Measurements from ENCODE around the gene NEUROD2. TPM values are rescaled to one million over a fixed set of nuclear protein-coding genes. Genes with fewer than 3 reads are reported as not detected.

NEUROD2 gene
- total RNA-seq, 2 experiments from 2014 or later, result not detected

DNA sequence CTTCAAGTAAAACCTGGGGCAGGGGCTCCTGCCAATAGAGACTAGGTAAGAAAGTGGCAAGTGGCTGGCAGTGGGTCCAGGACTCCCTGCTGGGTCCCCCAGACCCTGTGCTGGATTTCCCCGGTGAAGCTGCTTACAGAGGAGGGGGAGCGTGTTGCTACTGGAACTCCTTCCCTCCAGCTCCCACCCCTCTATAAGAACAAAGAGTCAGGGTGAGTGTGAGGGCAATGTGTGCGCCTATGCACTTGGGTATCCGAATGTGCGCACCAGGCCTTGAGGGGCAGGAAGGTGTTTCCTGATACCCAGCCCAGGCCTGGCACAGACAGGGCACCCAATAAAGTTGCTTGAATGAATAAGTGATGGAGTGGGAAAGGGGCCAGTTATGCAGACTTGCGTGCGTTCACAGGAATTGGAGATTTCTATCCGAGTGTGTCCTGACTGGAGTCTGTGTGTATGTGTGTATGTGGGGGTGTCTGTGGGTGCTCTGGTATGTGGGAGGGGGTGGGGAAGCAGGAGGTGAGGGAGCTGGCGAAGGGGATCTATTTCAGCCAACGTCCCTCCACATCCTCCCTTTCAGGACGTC is 11.7 kb downstream of the NEUROD2 start:
- H3K4me3 Mint-ChIP-seq, result no peak overlapping the region
- ChIA-PET POLR2A (no interaction called here), CTCF (no interaction called here)
- peaks cover 0 to 29% of the 10 kb centered on the region in 2 experiments for H3K9me3 ChIP-seq (ENCODE audit: control insufficient read depth in 1 of 2, insufficient read depth in 1 of 2, low read length in 2 of 2)
- no peak overlapping the region for H3K4me3 ChIP-seq (ENCODE audit: low read length)
- peaks cover 94% of the 10 kb centered on the region for H3K27me3 Mint-ChIP-seq
- DNase-seq (no peak), ATAC-seq (ENCODE audit: poor library complexity) (no peak)
- H3K4me1 ChIP-seq (ENCODE audit: insufficient read depth, low read length), result peaks cover 39% of the 10 kb centered on the region
- peaks cover 11% of the 10 kb centered on the region for H3K4me1 Mint-ChIP-seq (ENCODE audit: low read depth)
- H3K36me3 Mint-ChIP-seq (ENCODE audit: low read depth), result no peaks in the 10 kb centered on the region
- TF ChIP-seq, protein P1, sequence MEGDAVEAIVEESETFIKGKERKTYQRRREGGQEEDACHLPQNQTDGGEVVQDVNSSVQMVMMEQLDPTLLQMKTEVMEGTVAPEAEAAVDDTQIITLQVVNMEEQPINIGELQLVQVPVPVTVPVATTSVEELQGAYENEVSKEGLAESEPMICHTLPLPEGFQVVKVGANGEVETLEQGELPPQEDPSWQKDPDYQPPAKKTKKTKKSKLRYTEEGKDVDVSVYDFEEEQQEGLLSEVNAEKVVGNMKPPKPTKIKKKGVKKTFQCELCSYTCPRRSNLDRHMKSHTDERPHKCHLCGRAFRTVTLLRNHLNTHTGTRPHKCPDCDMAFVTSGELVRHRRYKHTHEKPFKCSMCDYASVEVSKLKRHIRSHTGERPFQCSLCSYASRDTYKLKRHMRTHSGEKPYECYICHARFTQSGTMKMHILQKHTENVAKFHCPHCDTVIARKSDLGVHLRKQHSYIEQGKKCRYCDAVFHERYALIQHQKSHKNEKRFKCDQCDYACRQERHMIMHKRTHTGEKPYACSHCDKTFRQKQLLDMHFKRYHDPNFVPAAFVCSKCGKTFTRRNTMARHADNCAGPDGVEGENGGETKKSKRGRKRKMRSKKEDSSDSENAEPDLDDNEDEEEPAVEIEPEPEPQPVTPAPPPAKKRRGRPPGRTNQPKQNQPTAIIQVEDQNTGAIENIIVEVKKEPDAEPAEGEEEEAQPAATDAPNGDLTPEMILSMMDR (IDR thresholded peaks at IDR 0.05), result no peak
- intact Hi-C loops (cut with DNase I, micrococcal nuclease), result no loop called here
- no peak overlapping the region for H3K27ac ChIP-seq (ENCODE audit: low read depth in 1 of 2, low read length in 2 of 2)
- H3K36me3 ChIP-seq (ENCODE audit: insufficient read depth, low read length), result no peaks in the 10 kb centered on the region
- no peak overlapping the region for H3K27ac Mint-ChIP-seq
- peaks cover 2% of the 10 kb centered on the region for H3K9me3 Mint-ChIP-seq
- peaks cover 82 to 83% of the 10 kb centered on the region in 2 experiments for H3K27me3 ChIP-seq (ENCODE audit: control insufficient read depth in 1 of 2, insufficient read depth in 2 of 2, low read length in 2 of 2)

DNA sequence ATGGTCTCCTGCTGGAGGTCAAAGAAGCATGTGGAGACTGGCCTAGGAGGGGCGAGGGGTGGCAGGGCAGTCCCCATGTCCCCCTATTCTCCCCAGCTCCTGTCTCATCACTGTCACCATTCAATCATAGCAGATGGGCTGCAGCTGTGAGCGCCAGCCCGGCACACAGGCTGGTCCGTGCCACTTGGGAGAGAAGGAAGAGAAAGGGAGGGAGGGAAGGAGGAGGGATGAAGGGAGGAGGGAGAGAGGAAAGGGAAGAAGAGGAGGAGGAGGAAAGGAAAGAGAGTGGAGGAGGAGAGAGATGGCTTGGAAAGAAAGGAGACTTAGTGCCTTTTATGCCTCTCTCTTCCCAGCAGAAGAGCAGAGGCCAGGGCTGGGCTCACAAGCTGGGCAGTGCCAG is 12.4 kb downstream of the NEUROD2 start:
- Mint-ChIP-seq H3K27me3 (peaks cover 94% of the 10 kb centered on the region), H3K27ac (no peak overlapping the region), H3K4me1 (ENCODE audit: low read depth) (peaks cover 11% of the 10 kb centered on the region), H3K36me3 (ENCODE audit: low read depth) (no peaks in the 10 kb centered on the region), H3K4me3 (no peak overlapping the region), H3K9me3 (peaks cover 2% of the 10 kb centered on the region)
- peaks cover 37% of the 10 kb centered on the region for H3K4me1 ChIP-seq (ENCODE audit: insufficient read depth, low read length)
- POLR2A ChIA-PET, result no interaction called here
- H3K27ac ChIP-seq (ENCODE audit: low read depth in 1 of 2, low read length in 2 of 2), result no peak overlapping the region
- no peaks in the 10 kb centered on the region for H3K36me3 ChIP-seq (ENCODE audit: insufficient read depth, low read length)
- CTCF ChIA-PET, result no interaction called here
- peaks cover 75 to 76% of the 10 kb centered on the region in 2 experiments for H3K27me3 ChIP-seq (ENCODE audit: control insufficient read depth in 1 of 2, insufficient read depth in 2 of 2, low read length in 2 of 2)
- TF ChIP-seq, protein P1 (IDR thresholded peaks at IDR 0.05), result no peak
- intact Hi-C loops (cut with DNase I, micrococcal nuclease), result no loop called here
- peaks cover 0 to 28% of the 10 kb centered on the region in 2 experiments for H3K9me3 ChIP-seq (ENCODE audit: control insufficient read depth in 1 of 2, insufficient read depth in 1 of 2, low read length in 2 of 2)
- H3K4me3 ChIP-seq (ENCODE audit: low read length), result no peak overlapping the region
- ATAC-seq (ENCODE audit: poor library complexity) (no peak), DNase-seq (no peak)

DNA sequence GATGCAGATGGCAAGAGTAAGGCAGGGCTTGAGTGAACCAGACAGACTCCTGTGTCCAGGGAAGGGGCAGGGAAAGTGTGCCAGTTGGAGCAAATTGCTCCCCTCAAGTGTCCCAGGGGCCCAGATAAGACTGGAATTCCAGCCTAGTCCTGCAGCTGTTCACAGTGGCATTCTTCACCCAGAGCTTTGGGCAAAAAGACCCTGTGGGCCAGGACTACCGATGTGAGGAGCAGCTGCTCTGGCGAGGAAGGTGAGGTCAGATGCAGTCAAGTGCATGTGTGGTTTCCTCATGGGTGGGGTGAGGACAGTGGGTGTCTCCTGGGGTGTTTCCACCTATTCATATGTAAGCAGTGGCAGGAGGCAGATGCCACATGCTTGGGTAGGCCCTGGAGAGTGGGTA is 14.3 kb downstream of the NEUROD2 start:
- Mint-ChIP-seq H3K27ac (no peak overlapping the region), H3K36me3 (ENCODE audit: low read depth) (no peaks in the 10 kb centered on the region), H3K4me1 (ENCODE audit: low read depth) (peaks cover 11% of the 10 kb centered on the region), H3K27me3 (peaks cover 92% of the 10 kb centered on the region), H3K9me3 (peaks cover 4% of the 10 kb centered on the region), H3K4me3 (no peak overlapping the region)
- intact Hi-C loops (cut with DNase I, micrococcal nuclease), result no loop called here
- Histone ChIP-seq H3K27me3 (ENCODE audit: control insufficient read depth in 1 of 2, insufficient read depth in 2 of 2, low read length in 2 of 2) (peaks cover 55 to 58% of the 10 kb centered on the region in 2 experiments), H3K27ac (ENCODE audit: low read depth in 1 of 2, low read length in 2 of 2) (no peak overlapping the region), H3K9me3 (ENCODE audit: control insufficient read depth in 1 of 2, insufficient read depth in 1 of 2, low read length in 2 of 2) (peaks cover 0 to 15% of the 10 kb centered on the region in 2 experiments), H3K36me3 (ENCODE audit: insufficient read depth, low read length) (no peaks in the 10 kb centered on the region), H3K4me1 (ENCODE audit: insufficient read depth, low read length) (peaks cover 18% of the 10 kb centered on the region), H3K4me3 (ENCODE audit: low read length) (no peak overlapping the region)
- POLR2A ChIA-PET, result no interaction called here
- no peak for DNase-seq
- TF ChIP-seq, protein P1 (IDR thresholded peaks at IDR 0.05), result no peak
- CTCF ChIA-PET, result no interaction called here
- ATAC-seq (ENCODE audit: poor library complexity), result no peak

Measured in CD4-positive, alpha-beta T cell (primary cell).